GM23338 (cell line): ENCODE measurements around the gene PRPF6. TPM values are rescaled to one million over a fixed set of nuclear protein-coding genes. Genes with fewer than 3 reads are reported as not detected.

Experiments
- ATAC-seq: fragments of 200-7000 bp; cut with Tn5 transposase; 3 replicates; pipeline ENCODE4 v1.9.1; 2020
- DNase-seq: peaks from one replicate; pipeline ENCODE4 v3.0.0-alpha.2; 2015; ENCODE audit warnings: low spot score
- H2AFZ ChIP-seq: fragments of 200-600 bp; sonication (generic); 2 replicates; pipeline ENCODE4 v1.8.0; 2016; ENCODE audit warnings: antibody characterized with exemption, mild to moderate bottlenecking, moderate library complexity
- H3F3A ChIP-seq: fragments of 200-600 bp; sonication (generic); replicated peaks from 2 replicates; pipeline ENCODE4 v1.8.0; 2017; ENCODE audit warnings: antibody characterized with exemption, mixed run types, low read depth
- H3K27ac ChIP-seq: fragments of 200-600 bp; sonication (generic); 2 replicates; pipeline ENCODE4 v1.6.1; 2016; ENCODE audit warnings: low read depth
- H3K27me3 ChIP-seq: fragments of 200-600 bp; sonication (generic); 2 replicates; pipeline ENCODE4 v1.8.0; 2016; ENCODE audit warnings: mild to moderate bottlenecking, mixed run types, moderate library complexity; ENCODE audit not compliant: insufficient read depth
- H3K36me3 ChIP-seq: fragments of 200-600 bp; sonication (generic); 2 replicates; pipeline ENCODE4 v1.8.0; 2016; ENCODE audit warnings: mild to moderate bottlenecking; ENCODE audit not compliant: insufficient read depth
- H3K4me1 ChIP-seq: fragments of 200-600 bp; sonication (generic); 2 replicates; pipeline ENCODE4 v1.8.0; 2016; ENCODE audit warnings: mild to moderate bottlenecking, moderate library complexity; ENCODE audit not compliant: insufficient read depth
- H3K4me2 ChIP-seq: fragments of 200-600 bp; sonication (generic); 2 replicates; pipeline ENCODE4 v1.7.1; 2017; ENCODE audit warnings: mixed run types
- H3K4me3 ChIP-seq: fragments of 200-600 bp; sonication (generic); 2 replicates; pipeline ENCODE4 v1.6.1; 2016; ENCODE audit warnings: mixed run types
- H3K79me2 ChIP-seq: fragments of 200-600 bp; sonication (generic); replicated peaks from 2 replicates; pipeline ENCODE4 v1.8.0; 2017; ENCODE audit warnings: mild to moderate bottlenecking; ENCODE audit not compliant: insufficient read depth
- H3K9me2 ChIP-seq: fragments of 200-600 bp; sonication (generic); 2 replicates; pipeline ENCODE4 v1.8.0; 2017; ENCODE audit not compliant: insufficient read depth
- H4K20me1 ChIP-seq: fragments of 200-600 bp; sonication (generic); replicated peaks from 2 replicates; pipeline ENCODE4 v1.8.0; 2017; ENCODE audit warnings: mild to moderate bottlenecking; ENCODE audit not compliant: insufficient read depth
- H3K27ac Mint-ChIP-seq: 2 replicates; pipeline ENCODE4 v1.8.0; 2020; ENCODE audit warnings: inconsistent platforms, mild to moderate bottlenecking, moderate library complexity, mixed read lengths
- H3K27me3 Mint-ChIP-seq: 3 replicates; pipeline ENCODE4 v1.8.0; 2022; ENCODE audit warnings: low read depth, mild to moderate bottlenecking, moderate library complexity, mixed read lengths, inconsistent platforms; ENCODE audit not compliant: insufficient read depth, poor library complexity
- H3K36me3 Mint-ChIP-seq: 3 replicates; pipeline ENCODE4 v1.8.0; 2021; ENCODE audit warnings: low read depth, mild to moderate bottlenecking, inconsistent platforms, moderate library complexity, mixed read lengths
- H3K4me1 Mint-ChIP-seq: 3 replicates; pipeline ENCODE4 v1.8.0; 2020; ENCODE audit warnings: mild to moderate bottlenecking, inconsistent platforms, mixed read lengths
- H3K4me3 Mint-ChIP-seq: 3 replicates; pipeline ENCODE4 v1.8.0; 2021; ENCODE audit warnings: moderate library complexity, mild to moderate bottlenecking, inconsistent platforms, mixed read lengths
- H3K9me3 Mint-ChIP-seq: 3 replicates; pipeline ENCODE4 v1.8.0; 2020; ENCODE audit warnings: moderate library complexity, mild to moderate bottlenecking, inconsistent platforms, mixed read lengths
- CREB1 ChIP-seq: fragments of 250-450 bp; sonication (Bioruptor Pico); IDR thresholded peaks from 2 replicates; pipeline ENCODE4 v1.5.0; 2020; ENCODE audit warnings: low read depth, mild to moderate bottlenecking, moderate library complexity
- EZH2 ChIP-seq: fragments of 200-600 bp; sonication (generic); IDR thresholded peaks from one replicate; pipeline ENCODE4 v1.8.0; 2017; ENCODE audit warnings: antibody characterized with exemption, mild to moderate bottlenecking, low read depth; ENCODE audit not compliant: unreplicated experiment
- EZH2phosphoT487 ChIP-seq: fragments of 200-600 bp; sonication (generic); IDR thresholded peaks from one replicate; pipeline ENCODE4 v1.8.1; 2018; ENCODE audit warnings: antibody characterized with exemption; ENCODE audit not compliant: unreplicated experiment
- JUNB ChIP-seq: IDR thresholded peaks from one replicate; pipeline ENCODE4 v1.6.1; 2016; ENCODE audit warnings: antibody characterized with exemption; ENCODE audit not compliant: unreplicated experiment
- ZNF114 ChIP-seq: fragments of 250-450 bp; sonication (Bioruptor Pico); IDR thresholded peaks from 2 replicates; pipeline ENCODE4 v1.5.0; 2020; ENCODE audit warnings: mild to moderate bottlenecking, moderate library complexity
- polyA plus RNA-seq: library from polyadenylated mRNA; unstranded; fragments of >200 nt; fragmentation: Nextera tagmentation; extraction: Ambion mirVana; gene quantifications from 2 replicates; pipeline ENCODE4 v1.2.1, GENCODE V29; 2016
- total RNA-seq: library from RNA; depleted of rRNA; stranded (reverse); fragments of >200 nt; shearing (Covaris generic); gene quantifications from 2 replicates; pipeline ENCODE4 v1.2.3, GENCODE V29; 2014
- TF ChIP-seq, protein P1 (sequence below): fragments of 250-450 bp; sonication (Bioruptor Pico); IDR thresholded peaks from 2 replicates; pipeline ENCODE4 v1.5.0; 2020; ENCODE audit warnings: mild to moderate bottlenecking, moderate library complexity

Gene PRPF6
- total and polyA plus RNA-seq, 2 experiments from 2014 or later, result 53.8 to 79.9 TPM

GRCh38 chr20:63945031-63945658, 35.8 kb upstream of the PRPF6 start:
- H2AFZ ChIP-seq, result no peak overlapping the region
- H3K9me3 Mint-ChIP-seq, result peaks cover 8% of the 10 kb centered on the region; the same call in 1 of the 3 replicates
- no peak overlapping the region for H3K4me2 ChIP-seq
- H3F3A ChIP-seq, result peaks cover 38% of the 10 kb centered on the region
- ATAC-seq (no peak), DNase-seq (no peak)
- peaks cover 22% of the 10 kb centered on the region for H3K4me1 Mint-ChIP-seq
- H3K36me3 Mint-ChIP-seq, result peaks cover 23% of the 10 kb centered on the region
- no peak overlapping the region for H3K4me3 Mint-ChIP-seq
- TF ChIP-seq, protein P1, sequence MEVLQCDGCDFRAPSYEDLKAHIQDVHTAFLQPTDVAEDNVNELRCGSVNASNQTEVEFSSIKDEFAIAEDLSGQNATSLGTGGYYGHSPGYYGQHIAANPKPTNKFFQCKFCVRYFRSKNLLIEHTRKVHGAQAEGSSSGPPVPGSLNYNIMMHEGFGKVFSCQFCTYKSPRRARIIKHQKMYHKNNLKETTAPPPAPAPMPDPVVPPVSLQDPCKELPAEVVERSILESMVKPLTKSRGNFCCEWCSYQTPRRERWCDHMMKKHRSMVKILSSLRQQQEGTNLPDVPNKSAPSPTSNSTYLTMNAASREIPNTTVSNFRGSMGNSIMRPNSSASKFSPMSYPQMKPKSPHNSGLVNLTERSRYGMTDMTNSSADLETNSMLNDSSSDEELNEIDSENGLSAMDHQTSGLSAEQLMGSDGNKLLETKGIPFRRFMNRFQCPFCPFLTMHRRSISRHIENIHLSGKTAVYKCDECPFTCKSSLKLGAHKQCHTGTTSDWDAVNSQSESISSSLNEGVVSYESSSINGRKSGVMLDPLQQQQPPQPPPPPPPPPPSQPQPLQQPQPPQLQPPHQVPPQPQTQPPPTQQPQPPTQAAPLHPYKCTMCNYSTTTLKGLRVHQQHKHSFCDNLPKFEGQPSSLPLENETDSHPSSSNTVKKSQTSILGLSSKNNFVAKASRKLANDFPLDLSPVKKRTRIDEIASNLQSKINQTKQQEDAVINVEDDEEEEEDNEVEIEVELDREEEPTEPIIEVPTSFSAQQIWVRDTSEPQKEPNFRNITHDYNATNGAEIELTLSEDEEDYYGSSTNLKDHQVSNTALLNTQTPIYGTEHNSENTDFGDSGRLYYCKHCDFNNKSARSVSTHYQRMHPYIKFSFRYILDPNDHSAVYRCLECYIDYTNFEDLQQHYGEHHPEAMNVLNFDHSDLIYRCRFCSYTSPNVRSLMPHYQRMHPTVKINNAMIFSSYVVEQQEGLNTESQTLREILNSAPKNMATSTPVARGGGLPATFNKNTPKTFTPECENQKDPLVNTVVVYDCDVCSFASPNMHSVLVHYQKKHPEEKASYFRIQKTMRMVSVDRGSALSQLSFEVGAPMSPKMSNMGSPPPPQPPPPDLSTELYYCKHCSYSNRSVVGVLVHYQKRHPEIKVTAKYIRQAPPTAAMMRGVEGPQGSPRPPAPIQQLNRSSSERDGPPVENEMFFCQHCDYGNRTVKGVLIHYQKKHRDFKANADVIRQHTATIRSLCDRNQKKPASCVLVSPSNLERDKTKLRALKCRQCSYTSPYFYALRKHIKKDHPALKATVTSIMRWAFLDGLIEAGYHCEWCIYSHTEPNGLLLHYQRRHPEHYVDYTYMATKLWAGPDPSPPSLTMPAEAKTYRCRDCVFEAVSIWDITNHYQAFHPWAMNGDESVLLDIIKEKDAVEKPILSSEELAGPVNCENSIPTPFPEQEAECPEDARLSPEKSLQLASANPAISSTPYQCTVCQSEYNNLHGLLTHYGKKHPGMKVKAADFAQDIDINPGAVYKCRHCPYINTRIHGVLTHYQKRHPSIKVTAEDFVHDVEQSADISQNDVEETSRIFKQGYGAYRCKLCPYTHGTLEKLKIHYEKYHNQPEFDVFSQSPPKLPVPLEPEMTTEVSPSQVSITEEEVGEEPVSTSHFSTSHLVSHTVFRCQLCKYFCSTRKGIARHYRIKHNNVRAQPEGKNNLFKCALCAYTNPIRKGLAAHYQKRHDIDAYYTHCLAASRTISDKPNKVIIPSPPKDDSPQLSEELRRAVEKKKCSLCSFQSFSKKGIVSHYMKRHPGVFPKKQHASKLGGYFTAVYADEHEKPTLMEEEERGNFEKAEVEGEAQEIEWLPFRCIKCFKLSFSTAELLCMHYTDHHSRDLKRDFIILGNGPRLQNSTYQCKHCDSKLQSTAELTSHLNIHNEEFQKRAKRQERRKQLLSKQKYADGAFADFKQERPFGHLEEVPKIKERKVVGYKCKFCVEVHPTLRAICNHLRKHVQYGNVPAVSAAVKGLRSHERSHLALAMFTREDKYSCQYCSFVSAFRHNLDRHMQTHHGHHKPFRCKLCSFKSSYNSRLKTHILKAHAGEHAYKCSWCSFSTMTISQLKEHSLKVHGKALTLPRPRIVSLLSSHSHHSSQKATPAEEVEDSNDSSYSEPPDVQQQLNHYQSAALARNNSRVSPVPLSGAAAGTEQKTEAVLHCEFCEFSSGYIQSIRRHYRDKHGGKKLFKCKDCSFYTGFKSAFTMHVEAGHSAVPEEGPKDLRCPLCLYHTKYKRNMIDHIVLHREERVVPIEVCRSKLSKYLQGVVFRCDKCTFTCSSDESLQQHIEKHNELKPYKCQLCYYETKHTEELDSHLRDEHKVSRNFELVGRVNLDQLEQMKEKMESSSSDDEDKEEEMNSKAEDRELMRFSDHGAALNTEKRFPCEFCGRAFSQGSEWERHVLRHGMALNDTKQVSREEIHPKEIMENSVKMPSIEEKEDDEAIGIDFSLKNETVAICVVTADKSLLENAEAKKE (CRISPR knock-in tag), result no peak
- TF ChIP-seq JUNB (no peak), ZNF114 (CRISPR knock-in tag) (no peak), EZH2phosphoT487 (no peak), EZH2 (no peak), CREB1 (CRISPR knock-in tag) (no peak)
- H3K27me3 ChIP-seq, result no peaks in the 10 kb centered on the region
- H3K27me3 Mint-ChIP-seq, result peaks cover 29% of the 10 kb centered on the region
- H3K27ac ChIP-seq, result no peak overlapping the region
- peaks cover 34% of the 10 kb centered on the region for H3K79me2 ChIP-seq
- H3K4me1 ChIP-seq, result peaks cover 21% of the 10 kb centered on the region; the same call in 1 of the 2 replicates
- peaks cover 11% of the 10 kb centered on the region for H4K20me1 ChIP-seq
- H3K4me3 ChIP-seq, result no peak overlapping the region
- no peak overlapping the region for H3K27ac Mint-ChIP-seq
- H3K36me3 ChIP-seq, result no peaks in the 10 kb centered on the region
- H3K9me2 ChIP-seq, result no peaks in the 10 kb centered on the region
